ENCODE measurements around the gene MRAS. TPM values are rescaled to one million over a fixed set of nuclear protein-coding genes. Genes with fewer than 3 reads are reported as not detected.

Gene MRAS
- total RNA-seq, 4 donors from 2014 or later: 107 to 289 (median 171) TPM

- Histone ChIP-seq H3K27ac (no peak overlapping the region), H3K36me3 (no peaks in the 10 kb centered on the region), H3K4me1 (peaks cover 0 to 19% (median 12%) of the 10 kb centered on the region in 4 donors), H3K4me3 (no peak overlapping the region), H3K27me3 (peaks cover 0 to 29% of the 10 kb centered on the region in 2 donors), H3K9me3 (no peaks in the 10 kb centered on the region)
- 69 to 70% methylated on average over 11 of the region's 11 CpGs for WGBS, 2 donors
- DNase-seq (ENCODE audit: low spot score in 2 of 2): no peak
- TF ChIP-seq POLR2A (IDR thresholded peaks at IDR 0.05) (no peak), EP300 (IDR thresholded peaks at IDR 0.05) (no peak), CTCF (IDR thresholded peaks at IDR 0.05) (no peak)
Observed at GRCh38 chr3:138438896-138439295, 90.5 kb downstream of the MRAS start.

- 55 to 59% methylated on average over 4 of the region's 4 CpGs for WGBS, 2 donors
- no peaks in the 10 kb centered on the region for H3K9me3 ChIP-seq
- peaks cover 0 to 11% (median 5%) of the 10 kb centered on the region in 4 donors for H3K4me1 ChIP-seq
- TF ChIP-seq EP300 (IDR thresholded peaks at IDR 0.05): no peak
- peaks cover 0 to 21% of the 10 kb centered on the region in 2 donors for H3K27me3 ChIP-seq
- no peak overlapping the region for H3K27ac ChIP-seq
- no peaks in the 10 kb centered on the region for H3K36me3 ChIP-seq
- no peak overlapping the region for H3K4me3 ChIP-seq
- DNase-seq (ENCODE audit: low spot score in 2 of 2): no peak
Observed at GRCh38 chr3:138439646-138440045, 91.3 kb downstream of the MRAS start.

GRCh38 chr3:138440121-138440521 is 91.7 kb downstream of the MRAS start:
- H3K4me3 ChIP-seq: no peak overlapping the region
- H3K27me3 ChIP-seq: peaks cover 0 to 16% of the 10 kb centered on the region in 2 donors
- no peak overlapping the region for H3K27ac ChIP-seq
- WGBS, 2 donors: 84 to 88% methylated on average over 5 to 7 of the region's 7 CpGs
- no peak for DNase-seq (ENCODE audit: low spot score in 2 of 2)
- no peak for TF ChIP-seq CTCF (IDR thresholded peaks at IDR 0.05)
- no peak for TF ChIP-seq EP300 (IDR thresholded peaks at IDR 0.05)
- no peak for TF ChIP-seq POLR2A (IDR thresholded peaks at IDR 0.05)
- H3K36me3 ChIP-seq: no peaks in the 10 kb centered on the region
- H3K9me3 ChIP-seq: no peaks in the 10 kb centered on the region
- H3K4me1 ChIP-seq: peaks cover 0 to 6% (median under 1%) of the 10 kb centered on the region in 4 donors

GRCh38 chr3:138440596-138440995 is 92.2 kb downstream of the MRAS start:
- 85 to 90% methylated on average over 3 of the region's 3 CpGs for WGBS, 2 donors
- no peak overlapping the region for H3K27ac ChIP-seq

GRCh38 chr3:138441256-138441655 is 92.9 kb downstream of the MRAS start:
- DNase-seq (ENCODE audit: low spot score in 2 of 2): no peak
- WGBS, 2 donors: 88 to 92% methylated on average over 2 of the region's 2 CpGs
- no peak overlapping the region for H3K4me3 ChIP-seq
- no peaks in the 10 kb centered on the region for H3K36me3 ChIP-seq
- H3K27me3 ChIP-seq: peaks cover 0 to 7% of the 10 kb centered on the region in 2 donors
- no peaks in the 10 kb centered on the region for H3K9me3 ChIP-seq
- no peak overlapping the region for H3K27ac ChIP-seq
- no peaks in the 10 kb centered on the region for H3K4me1 ChIP-seq
- TF ChIP-seq CTCF (IDR thresholded peaks at IDR 0.05) (no peak), EP300 (IDR thresholded peaks at IDR 0.05) (no peak), POLR2A (IDR thresholded peaks at IDR 0.05) (no peak)

More at GRCh38 chr3:138440596-138440995, 92.2 kb downstream of the MRAS start:
- Histone ChIP-seq H3K4me1 (peaks cover 0 to 2% (median 0%) of the 10 kb centered on the region in 4 donors), H3K36me3 (no peaks in the 10 kb centered on the region), H3K27me3 (peaks cover 0 to 12% of the 10 kb centered on the region in 2 donors), H3K9me3 (no peaks in the 10 kb centered on the region), H3K4me3 (no peak overlapping the region)
- no peak for TF ChIP-seq POLR2A (IDR thresholded peaks at IDR 0.05)
- TF ChIP-seq CTCF (IDR thresholded peaks at IDR 0.05): no peak
- TF ChIP-seq EP300 (IDR thresholded peaks at IDR 0.05): no peak
- no peak for DNase-seq (ENCODE audit: low spot score in 2 of 2)

- WGBS, 2 donors: 49 to 69% methylated on average over 2 of the region's 2 CpGs
- no peaks in the 10 kb centered on the region for H3K4me1 ChIP-seq
Observed at GRCh38 chr3:138441742-138442141, 93.4 kb downstream of the MRAS start.

More at GRCh38 chr3:138441742-138442141, 93.4 kb downstream of the MRAS start:
- no peak overlapping the region for H3K4me3 ChIP-seq
- peaks cover 0 to 2% of the 10 kb centered on the region in 2 donors for H3K27me3 ChIP-seq
- DNase-seq (ENCODE audit: low spot score in 2 of 2): no peak
- no peaks in the 10 kb centered on the region for H3K36me3 ChIP-seq
- TF ChIP-seq POLR2A (IDR thresholded peaks at IDR 0.05): no peak
- TF ChIP-seq CTCF (IDR thresholded peaks at IDR 0.05): no peak
- TF ChIP-seq EP300 (IDR thresholded peaks at IDR 0.05): no peak
- H3K9me3 ChIP-seq: no peaks in the 10 kb centered on the region
- no peak overlapping the region for H3K27ac ChIP-seq
